ENCODE measurements around the gene KCNJ12.

Gene KCNJ12

DNA sequence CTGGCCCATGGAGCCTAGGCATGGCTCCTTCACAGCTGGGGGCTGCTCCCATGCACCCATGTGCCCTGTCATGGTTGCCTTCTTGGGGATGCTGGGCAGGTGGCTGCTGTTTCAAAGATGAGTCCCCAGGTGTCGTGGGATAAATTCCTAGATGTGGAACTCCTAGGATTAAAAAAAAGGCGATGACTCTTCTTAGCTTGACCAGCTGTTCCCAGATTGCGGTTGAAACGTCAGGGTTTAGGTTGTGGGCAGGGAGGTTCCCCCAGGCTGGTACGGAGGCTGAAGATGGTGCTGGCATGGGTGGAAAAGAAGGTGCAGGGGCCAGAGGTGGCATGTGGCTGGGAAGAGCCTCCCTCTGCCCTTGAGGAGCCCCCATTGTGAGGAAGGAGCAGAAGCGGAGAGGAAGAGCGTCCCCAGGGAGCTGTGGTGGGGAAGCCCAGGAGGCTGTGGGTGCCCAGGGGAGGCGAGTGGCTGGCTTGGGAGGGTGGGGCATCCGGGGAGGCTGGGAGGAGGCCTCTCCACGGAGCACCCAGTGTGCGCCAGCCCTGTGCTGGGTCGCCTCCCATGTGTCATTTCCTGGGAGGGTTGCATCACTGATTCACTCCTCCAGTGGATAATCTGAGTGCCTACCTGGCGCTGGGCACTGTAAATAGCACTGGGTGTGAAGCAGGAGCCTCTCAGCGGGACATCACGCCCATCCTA lies 7.5 kb upstream of the KCNJ12 start:
- H3K36me3 ChIP-seq (ENCODE audit: control insufficient read depth in 1 of 2, insufficient read depth in 2 of 2, low read length in 2 of 2), result no peaks in the 10 kb centered on the region
- no peaks in the 10 kb centered on the region for H3K4me1 ChIP-seq (ENCODE audit: control insufficient read depth in 1 of 2, insufficient read depth in 2 of 2, low read length in 2 of 2)
- H3K27me3 ChIP-seq (ENCODE audit: control insufficient read depth in 1 of 2, insufficient read depth in 2 of 2, low read length in 2 of 2), result peaks cover 0 to 3% of the 10 kb centered on the region in 2 donors
- no peaks in the 10 kb centered on the region for H3K9me3 ChIP-seq (ENCODE audit: control insufficient read depth in 1 of 2, low read length in 2 of 2)
- H3K27ac ChIP-seq (ENCODE audit: low read depth, low read length), result no peak overlapping the region
- no peak overlapping the region for H3K9ac ChIP-seq (ENCODE audit: low read depth in 1 of 2, low read length in 2 of 2)
- no peak overlapping the region for H3K4me3 ChIP-seq (ENCODE audit: low read depth in 1 of 2, low read length in 2 of 2)

DNA sequence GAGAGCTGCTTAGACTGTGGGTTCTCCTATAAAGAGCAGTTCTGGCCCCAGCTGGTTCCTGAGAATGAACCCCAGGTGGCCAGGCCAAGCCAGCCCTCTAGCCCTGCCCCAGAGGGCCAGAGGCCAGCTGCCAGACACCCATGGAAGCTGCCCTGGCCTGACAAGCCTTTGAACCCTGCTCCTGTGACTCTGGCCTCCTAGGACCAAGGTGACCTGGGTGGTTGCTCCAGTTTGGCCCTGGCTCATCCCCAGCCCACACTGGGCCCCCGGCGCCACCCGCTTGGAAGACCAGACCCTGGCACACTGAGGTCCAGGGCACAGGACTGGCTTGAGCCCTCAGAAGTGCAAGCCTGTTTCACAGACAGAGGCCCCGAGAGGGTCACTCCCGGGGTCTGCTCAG lies 6.8 kb upstream of the KCNJ12 start:
- H3K4me3 ChIP-seq (ENCODE audit: low read depth in 1 of 2, low read length in 2 of 2), result no peak overlapping the region
- H3K27ac ChIP-seq (ENCODE audit: low read depth, low read length), result no peak overlapping the region
- H3K36me3 ChIP-seq (ENCODE audit: control insufficient read depth in 1 of 2, insufficient read depth in 2 of 2, low read length in 2 of 2), result no peaks in the 10 kb centered on the region
- H3K9ac ChIP-seq (ENCODE audit: low read depth in 1 of 2, low read length in 2 of 2), result no peak overlapping the region
- peaks cover 2 to 4% of the 10 kb centered on the region in 2 donors for H3K4me1 ChIP-seq (ENCODE audit: control insufficient read depth in 1 of 2, insufficient read depth in 2 of 2, low read length in 2 of 2)
- no peaks in the 10 kb centered on the region for H3K9me3 ChIP-seq (ENCODE audit: control insufficient read depth in 1 of 2, low read length in 2 of 2)
- peaks cover 2 to 3% of the 10 kb centered on the region in 2 donors for H3K27me3 ChIP-seq (ENCODE audit: control insufficient read depth in 1 of 2, insufficient read depth in 2 of 2, low read length in 2 of 2)

DNA sequence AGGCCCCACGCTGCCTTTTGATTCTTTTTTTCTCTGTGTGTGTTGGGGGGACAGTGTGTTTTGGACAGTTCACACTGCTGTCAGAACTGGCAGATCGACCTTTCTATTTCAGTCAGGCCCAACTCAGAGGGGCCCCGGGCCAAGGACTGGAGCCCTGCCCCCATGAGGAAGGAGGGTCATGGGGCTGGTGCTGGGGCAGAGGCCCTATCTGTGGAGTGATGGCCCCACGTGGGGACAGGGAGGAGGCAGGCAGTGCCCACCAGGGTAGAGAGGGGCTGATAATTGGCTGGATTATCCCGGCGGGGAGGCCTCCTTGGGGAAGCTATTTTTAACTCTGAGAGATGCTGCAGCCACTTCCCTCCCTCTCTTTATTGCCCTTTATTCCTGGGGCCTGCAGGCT lies 5.7 kb upstream of the KCNJ12 start:
- no peak overlapping the region for H3K9ac ChIP-seq (ENCODE audit: low read depth in 1 of 2, low read length in 2 of 2)
- H3K27me3 ChIP-seq (ENCODE audit: control insufficient read depth in 1 of 2, insufficient read depth in 2 of 2, low read length in 2 of 2), result peaks cover 6 to 12% of the 10 kb centered on the region in 2 donors
- H3K27ac ChIP-seq (ENCODE audit: low read depth, low read length), result no peak overlapping the region
- no peaks in the 10 kb centered on the region for H3K36me3 ChIP-seq (ENCODE audit: control insufficient read depth in 1 of 2, insufficient read depth in 2 of 2, low read length in 2 of 2)
- no peak overlapping the region for H3K4me3 ChIP-seq (ENCODE audit: low read depth in 1 of 2, low read length in 2 of 2)
- peaks cover 3 to 8% of the 10 kb centered on the region in 2 donors for H3K4me1 ChIP-seq (ENCODE audit: control insufficient read depth in 1 of 2, insufficient read depth in 2 of 2, low read length in 2 of 2)
- no peaks in the 10 kb centered on the region for H3K9me3 ChIP-seq (ENCODE audit: control insufficient read depth in 1 of 2, low read length in 2 of 2)

DNA sequence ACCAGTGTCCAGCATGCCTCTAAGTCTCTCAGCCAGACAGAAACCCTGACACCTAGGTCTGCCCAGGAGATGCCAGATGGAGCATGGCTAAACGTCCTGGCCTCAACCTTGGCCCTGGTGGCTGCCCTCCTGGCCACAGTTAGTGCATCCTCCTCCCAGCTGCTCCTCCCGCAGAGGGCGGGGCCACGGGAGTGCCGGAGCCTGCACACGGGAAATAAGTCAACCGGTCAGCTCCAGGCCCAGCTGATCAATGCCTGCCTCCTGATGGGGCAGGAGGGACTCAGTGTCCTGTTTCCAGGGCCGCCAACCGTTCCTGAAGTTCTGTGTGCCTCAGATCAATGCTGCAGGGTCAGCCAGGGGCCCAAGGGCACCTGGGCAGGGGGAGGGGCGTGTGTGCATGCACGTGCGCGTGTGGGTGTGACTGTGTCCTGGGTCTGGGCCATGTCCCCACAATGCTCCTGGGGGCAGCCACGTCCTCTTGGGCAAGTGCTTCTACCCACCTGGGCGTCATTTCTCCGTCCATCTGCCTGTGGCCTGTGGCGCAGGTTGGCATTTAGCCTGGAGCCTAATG lies 4.6 kb upstream of the KCNJ12 start:
- Histone ChIP-seq H3K4me1 (ENCODE audit: control insufficient read depth in 1 of 2, insufficient read depth in 2 of 2, low read length in 2 of 2) (peaks cover 3 to 8% of the 10 kb centered on the region in 2 donors), H3K27me3 (ENCODE audit: control insufficient read depth in 1 of 2, insufficient read depth in 2 of 2, low read length in 2 of 2) (peaks cover 11 to 17% of the 10 kb centered on the region in 2 donors), H3K36me3 (ENCODE audit: control insufficient read depth in 1 of 2, insufficient read depth in 2 of 2, low read length in 2 of 2) (no peaks in the 10 kb centered on the region), H3K9ac (ENCODE audit: low read depth in 1 of 2, low read length in 2 of 2) (no peak overlapping the region), H3K4me3 (ENCODE audit: low read depth in 1 of 2, low read length in 2 of 2) (no peak overlapping the region), H3K27ac (ENCODE audit: low read depth, low read length) (no peak overlapping the region), H3K9me3 (ENCODE audit: control insufficient read depth in 1 of 2, low read length in 2 of 2) (no peaks in the 10 kb centered on the region)

DNA sequence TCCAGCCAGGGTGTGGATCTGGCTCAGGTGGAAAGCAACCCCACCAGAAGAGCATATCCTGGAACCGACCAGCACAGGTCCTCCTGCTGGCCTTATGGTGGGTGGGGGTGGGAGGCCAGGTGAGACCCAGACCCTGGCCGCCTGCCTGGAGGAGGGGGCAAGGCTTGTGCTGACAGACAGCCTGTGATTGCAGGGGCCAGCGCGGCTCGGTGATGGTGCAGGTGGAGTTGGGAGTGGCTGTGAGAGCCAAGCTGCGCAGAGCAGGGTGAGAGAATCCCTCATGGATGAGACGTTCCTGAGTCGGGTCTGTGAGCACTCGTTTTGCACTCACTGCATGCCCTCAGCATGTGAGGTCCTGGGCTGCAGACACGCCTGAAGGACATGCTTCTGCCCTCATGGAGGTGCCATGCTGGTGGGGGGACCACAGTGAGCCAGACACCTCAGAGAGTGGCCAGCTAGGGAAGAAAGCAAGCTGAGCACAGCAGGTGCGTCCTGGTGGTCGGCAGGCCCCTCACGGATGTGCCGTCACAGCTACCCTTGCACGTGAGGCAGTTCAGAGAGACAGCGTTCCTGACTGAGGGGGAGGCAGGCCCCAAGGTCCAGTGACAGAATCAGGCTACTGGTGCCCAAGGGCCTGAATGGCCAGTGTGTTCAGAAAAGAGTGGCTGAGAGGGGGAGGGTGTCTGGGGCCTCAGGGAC lies 3.8 kb upstream of the KCNJ12 start:
- Histone ChIP-seq H3K27ac (ENCODE audit: low read depth, low read length) (no peak overlapping the region), H3K9ac (ENCODE audit: low read depth in 1 of 2, low read length in 2 of 2) (no peak overlapping the region), H3K4me3 (ENCODE audit: low read depth in 1 of 2, low read length in 2 of 2) (no peak overlapping the region), H3K4me1 (ENCODE audit: control insufficient read depth in 1 of 2, insufficient read depth in 2 of 2, low read length in 2 of 2) (peaks cover 8 to 9% of the 10 kb centered on the region in 2 donors), H3K27me3 (ENCODE audit: control insufficient read depth in 1 of 2, insufficient read depth in 2 of 2, low read length in 2 of 2) (peaks cover 18 to 25% of the 10 kb centered on the region in 2 donors), H3K36me3 (ENCODE audit: control insufficient read depth in 1 of 2, insufficient read depth in 2 of 2, low read length in 2 of 2) (no peaks in the 10 kb centered on the region), H3K9me3 (ENCODE audit: control insufficient read depth in 1 of 2, low read length in 2 of 2) (no peaks in the 10 kb centered on the region)

DNA sequence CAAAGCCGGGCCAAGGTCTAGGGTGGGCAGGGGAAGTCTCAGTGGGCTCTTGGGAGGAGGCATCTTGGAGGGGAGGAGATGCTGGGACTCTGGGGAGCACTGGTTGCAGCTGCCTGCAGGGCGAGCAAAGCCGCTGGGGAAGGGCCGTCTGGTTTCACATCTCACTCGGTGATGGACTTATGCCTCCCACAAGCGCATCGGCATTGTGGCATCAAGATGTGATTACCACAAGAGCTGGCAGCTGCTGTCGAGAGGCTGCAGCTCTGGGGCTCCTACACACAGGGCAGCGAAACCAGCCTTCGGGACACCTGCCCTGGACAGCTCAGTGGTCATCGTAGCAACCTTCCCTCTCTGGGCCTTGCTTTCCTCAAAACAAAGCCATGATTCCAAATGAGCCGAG lies 3.1 kb upstream of the KCNJ12 start:
- Histone ChIP-seq H3K4me1 (ENCODE audit: control insufficient read depth in 1 of 2, insufficient read depth in 2 of 2, low read length in 2 of 2) (peaks cover 14 to 15% of the 10 kb centered on the region in 2 donors), H3K27me3 (ENCODE audit: control insufficient read depth in 1 of 2, insufficient read depth in 2 of 2, low read length in 2 of 2) (peaks cover 23 to 31% of the 10 kb centered on the region in 2 donors), H3K27ac (ENCODE audit: low read depth, low read length) (no peak overlapping the region), H3K36me3 (ENCODE audit: control insufficient read depth in 1 of 2, insufficient read depth in 2 of 2, low read length in 2 of 2) (no peaks in the 10 kb centered on the region), H3K9me3 (ENCODE audit: control insufficient read depth in 1 of 2, low read length in 2 of 2) (no peaks in the 10 kb centered on the region), H3K9ac (ENCODE audit: low read depth in 1 of 2, low read length in 2 of 2) (no peak overlapping the region), H3K4me3 (ENCODE audit: low read depth in 1 of 2, low read length in 2 of 2) (no peak overlapping the region)

DNA sequence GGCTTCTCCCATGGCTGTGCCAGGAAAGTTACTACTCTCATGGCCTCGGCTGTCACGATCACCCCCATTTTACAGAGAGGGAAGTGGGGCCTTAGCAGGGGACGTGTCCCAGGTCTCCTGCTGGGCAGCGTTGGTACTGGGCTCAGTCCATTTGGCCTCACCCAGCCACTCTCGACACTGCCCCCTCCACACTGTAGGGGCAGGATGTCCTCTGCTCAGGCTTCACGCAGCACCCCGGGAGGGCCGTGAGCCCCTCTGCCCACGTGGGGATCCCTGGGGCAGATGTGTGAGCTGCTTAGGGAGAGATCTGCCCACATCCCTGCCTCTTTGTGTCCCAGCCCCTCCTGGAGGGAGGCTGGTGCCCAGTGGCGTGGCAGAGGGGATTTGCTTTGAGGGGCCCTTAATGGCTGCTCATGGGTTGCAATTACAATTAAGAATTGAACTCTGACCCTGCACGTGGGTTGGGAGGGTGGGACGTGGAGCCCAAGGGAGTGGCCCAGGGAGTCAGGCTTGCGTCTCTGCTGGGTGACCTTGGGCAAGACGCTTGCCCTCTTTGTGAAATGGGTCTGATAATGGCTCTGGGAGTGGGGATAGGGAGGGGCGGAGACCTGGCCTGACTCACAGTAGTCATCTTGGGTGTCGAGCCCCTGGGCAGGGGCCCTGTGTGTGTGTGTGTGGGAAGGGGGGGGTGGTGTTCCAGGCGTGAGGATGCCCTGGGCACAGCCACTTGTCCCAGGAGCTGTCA lies 2.3 kb upstream of the KCNJ12 start:
- no peak overlapping the region for H3K4me3 ChIP-seq (ENCODE audit: low read depth in 1 of 2, low read length in 2 of 2)
- H3K27ac ChIP-seq (ENCODE audit: low read depth, low read length), result no peak overlapping the region
- peaks cover 14 to 19% of the 10 kb centered on the region in 2 donors for H3K4me1 ChIP-seq (ENCODE audit: control insufficient read depth in 1 of 2, insufficient read depth in 2 of 2, low read length in 2 of 2)
- H3K36me3 ChIP-seq (ENCODE audit: control insufficient read depth in 1 of 2, insufficient read depth in 2 of 2, low read length in 2 of 2), result no peaks in the 10 kb centered on the region
- H3K9me3 ChIP-seq (ENCODE audit: control insufficient read depth in 1 of 2, low read length in 2 of 2), result no peaks in the 10 kb centered on the region
- peaks cover 27 to 38% of the 10 kb centered on the region in 2 donors for H3K27me3 ChIP-seq (ENCODE audit: control insufficient read depth in 1 of 2, insufficient read depth in 2 of 2, low read length in 2 of 2)
- no peak overlapping the region for H3K9ac ChIP-seq (ENCODE audit: low read depth in 1 of 2, low read length in 2 of 2)

DNA sequence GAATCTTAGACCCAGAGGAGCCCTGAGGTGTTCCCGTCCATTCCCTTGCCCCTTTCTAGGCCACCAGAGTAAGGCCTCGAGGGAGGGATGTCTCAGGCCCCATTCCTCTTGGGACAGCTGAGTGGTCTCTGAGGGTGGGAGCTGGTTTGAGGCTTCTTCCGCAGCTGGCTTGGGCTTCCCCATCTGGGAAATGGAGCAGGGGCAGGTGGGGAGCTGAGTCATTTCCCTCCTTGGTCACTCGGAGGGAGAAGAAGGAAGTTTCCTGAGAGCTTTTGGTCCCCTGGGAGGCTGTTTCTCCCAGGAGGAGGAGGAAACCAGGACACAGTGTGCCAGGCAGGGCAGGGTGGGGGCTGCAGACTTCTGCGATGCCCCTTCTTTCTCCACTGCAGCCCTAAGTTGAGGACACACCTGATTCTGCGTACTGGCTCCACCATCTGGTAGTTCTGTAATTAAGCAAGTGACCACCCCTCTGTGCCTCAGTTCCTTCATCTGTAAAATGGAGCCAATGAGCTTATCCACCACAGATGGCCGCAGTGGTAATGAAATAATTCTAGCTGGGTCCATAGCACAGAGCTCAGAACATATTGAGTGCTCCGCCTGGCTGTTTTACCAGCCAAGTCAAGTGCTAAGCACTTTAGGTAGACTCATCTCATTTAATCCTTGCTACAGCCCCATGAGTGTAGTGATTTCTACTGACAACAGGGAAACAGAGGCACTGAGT lies 1.6 kb upstream of the KCNJ12 start:
- peaks cover 18 to 23% of the 10 kb centered on the region in 2 donors for H3K4me1 ChIP-seq (ENCODE audit: control insufficient read depth in 1 of 2, insufficient read depth in 2 of 2, low read length in 2 of 2)
- no peaks in the 10 kb centered on the region for H3K9me3 ChIP-seq (ENCODE audit: control insufficient read depth in 1 of 2, low read length in 2 of 2)
- H3K27ac ChIP-seq (ENCODE audit: low read depth, low read length), result no peak overlapping the region
- H3K36me3 ChIP-seq (ENCODE audit: control insufficient read depth in 1 of 2, insufficient read depth in 2 of 2, low read length in 2 of 2), result no peaks in the 10 kb centered on the region
- H3K27me3 ChIP-seq (ENCODE audit: control insufficient read depth in 1 of 2, insufficient read depth in 2 of 2, low read length in 2 of 2), result peaks cover 25 to 39% of the 10 kb centered on the region in 2 donors
- H3K9ac ChIP-seq (ENCODE audit: low read depth in 1 of 2, low read length in 2 of 2), result no peak overlapping the region
- no peak overlapping the region for H3K4me3 ChIP-seq (ENCODE audit: low read depth in 1 of 2, low read length in 2 of 2)

DNA sequence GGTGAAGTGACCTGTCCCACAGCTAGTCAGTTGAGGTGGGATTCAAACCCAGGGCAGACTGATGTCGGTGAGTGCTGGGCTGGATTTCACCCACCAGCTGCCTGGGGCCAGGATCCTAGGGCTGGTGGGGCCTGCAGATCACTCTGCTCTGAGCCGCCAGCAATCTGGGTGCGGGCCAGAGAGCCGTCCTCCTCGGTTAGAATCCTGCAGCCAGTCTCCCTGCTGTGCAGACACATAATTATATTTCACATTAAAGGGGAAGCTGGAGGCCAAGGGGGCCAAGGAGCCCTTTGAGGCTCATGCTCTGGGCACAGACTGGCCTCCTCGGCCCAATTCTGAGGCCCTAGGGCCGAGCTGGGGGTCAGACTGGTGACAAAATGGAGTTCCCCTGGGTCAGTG lies 996 bp upstream of the KCNJ12 start:
- no peak overlapping the region for H3K9ac ChIP-seq (ENCODE audit: low read depth in 1 of 2, low read length in 2 of 2)
- no peak overlapping the region for H3K27ac ChIP-seq (ENCODE audit: low read depth, low read length)
- H3K27me3 ChIP-seq (ENCODE audit: control insufficient read depth in 1 of 2, insufficient read depth in 2 of 2, low read length in 2 of 2), result peaks cover 25 to 39% of the 10 kb centered on the region in 2 donors
- peaks cover 18 to 23% of the 10 kb centered on the region in 2 donors for H3K4me1 ChIP-seq (ENCODE audit: control insufficient read depth in 1 of 2, insufficient read depth in 2 of 2, low read length in 2 of 2)
- no peak overlapping the region for H3K4me3 ChIP-seq (ENCODE audit: low read depth in 1 of 2, low read length in 2 of 2)
- no peaks in the 10 kb centered on the region for H3K9me3 ChIP-seq (ENCODE audit: control insufficient read depth in 1 of 2, low read length in 2 of 2)
- no peaks in the 10 kb centered on the region for H3K36me3 ChIP-seq (ENCODE audit: control insufficient read depth in 1 of 2, insufficient read depth in 2 of 2, low read length in 2 of 2)

All from duodenal mucosa (tissue), 2 donors.